ENCODE results near the gene BNIP5. TPM values are rescaled to one million over a fixed set of nuclear protein-coding genes. Genes with fewer than 3 reads are reported as not detected.

The BNIP5 gene, protein sequence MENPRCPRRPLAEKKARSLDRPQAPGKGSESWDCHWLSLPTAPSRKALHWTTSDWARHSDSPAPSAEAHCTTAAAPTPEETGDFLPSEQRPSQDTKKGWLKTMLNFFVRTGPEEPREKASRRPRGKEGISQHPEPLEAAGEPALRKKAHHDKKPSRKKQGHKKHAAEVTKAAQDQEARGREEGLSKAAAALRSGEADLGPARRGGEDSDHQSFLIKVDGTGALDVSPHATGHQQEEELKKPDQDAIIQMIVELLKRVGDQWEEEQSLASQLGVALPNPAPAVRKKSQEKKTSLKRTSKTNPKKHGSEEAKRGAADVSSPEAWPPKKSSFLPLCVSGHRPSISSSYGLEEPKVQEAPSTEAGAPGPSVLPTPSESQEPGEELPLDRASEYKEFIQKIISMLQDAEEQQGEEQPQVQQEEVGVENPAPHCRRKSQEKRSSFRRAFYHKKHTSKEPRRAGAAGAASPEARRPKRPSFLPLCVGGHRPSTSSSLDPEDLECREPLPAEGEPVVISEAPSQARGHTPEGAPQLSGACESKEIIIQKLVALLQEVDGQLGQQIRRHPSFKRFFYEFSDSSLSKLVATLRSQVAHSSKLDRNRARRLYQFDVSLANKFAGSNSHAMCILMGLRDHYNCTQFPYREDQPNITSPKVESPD
- under 1 TPM; 0.10 to 0.18 (median 0.11) TPM for polyA plus RNA-seq (ENCODE audit: insufficient read length in 3 of 3)
- long read RNA-seq, donor 1, result 0 reads
- long read RNA-seq, donor 2, result 0 reads
- long read RNA-seq, donor 3, result 0 reads
- long read RNA-seq, donor 4, result 0 reads
- long read RNA-seq, donor 5, result 0 reads
- long read RNA-seq, donor 6, result 0 reads
- long read RNA-seq, donor 7, result 0 reads
- long read RNA-seq, donor 8, result 0 reads
- long read RNA-seq, donor 9, result 0 reads
- long read RNA-seq, donor 10, result 0 reads
- long read RNA-seq, donor 11, result 0 reads
- long read RNA-seq, donor 12, result 0 reads
- long read RNA-seq, donor 13, result 0 reads
- long read RNA-seq, donor 14, result 0 reads
- long read RNA-seq, donor 15, result 0 reads
- long read RNA-seq, donor 16, result 0 reads

DNA sequence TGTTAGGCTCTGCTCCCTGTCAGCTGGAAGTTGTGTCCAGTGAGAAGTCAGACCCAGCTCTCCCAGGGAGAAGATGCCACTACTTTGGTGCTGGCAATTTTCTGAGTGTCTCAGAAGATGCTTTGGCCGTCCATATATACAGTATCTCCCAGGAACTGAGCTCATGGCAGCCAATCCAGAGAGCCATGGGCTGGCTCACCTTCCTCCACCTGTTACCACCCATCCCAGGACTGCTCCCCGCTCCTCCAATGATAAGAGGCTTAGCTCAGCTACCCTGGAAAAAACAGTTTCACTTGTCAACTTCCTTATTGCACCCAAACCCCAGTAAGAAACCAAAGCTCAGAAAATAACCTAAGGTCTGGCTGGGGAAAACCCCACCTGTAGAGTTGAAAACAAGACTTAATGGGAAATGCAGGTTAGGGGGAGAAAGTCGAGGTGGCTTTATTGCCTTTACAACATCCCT is at the start of gene BNIP5:
Gene BNIP5, minus strand, starts transcription at position 110 of the 463 bp plus-strand sequence. CDS start 6,198 bp downstream, outside the sequence.
- DNase-seq (ENCODE audit: extremely low read depth in 1 of 11, low read depth in 9 of 11, low spot score in 4 of 11), result no peak

DNA sequence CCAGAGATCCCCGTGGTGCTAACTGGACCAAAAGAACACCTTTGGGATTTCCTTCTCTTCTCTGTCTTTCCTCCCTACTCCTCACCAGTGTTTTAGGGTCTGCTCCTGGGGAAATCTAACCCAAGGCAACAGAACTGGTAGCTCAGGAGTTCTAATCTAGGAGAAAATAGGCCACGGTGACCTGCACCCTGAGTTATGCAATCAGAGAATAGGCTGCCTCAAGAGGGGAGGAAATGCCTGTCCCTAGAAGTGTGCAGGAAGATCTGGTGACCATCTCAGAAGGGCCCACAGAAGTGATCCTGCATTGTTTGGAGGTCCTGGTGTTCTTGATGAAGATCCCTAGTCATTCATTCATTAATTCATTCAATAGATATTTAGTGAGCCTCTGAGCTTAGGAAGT is 47.4 kb upstream of the BNIP5 start:
- no peak for DNase-seq (ENCODE audit: extremely low read depth in 1 of 11, low read depth in 9 of 11, low spot score in 4 of 11)

DNA sequence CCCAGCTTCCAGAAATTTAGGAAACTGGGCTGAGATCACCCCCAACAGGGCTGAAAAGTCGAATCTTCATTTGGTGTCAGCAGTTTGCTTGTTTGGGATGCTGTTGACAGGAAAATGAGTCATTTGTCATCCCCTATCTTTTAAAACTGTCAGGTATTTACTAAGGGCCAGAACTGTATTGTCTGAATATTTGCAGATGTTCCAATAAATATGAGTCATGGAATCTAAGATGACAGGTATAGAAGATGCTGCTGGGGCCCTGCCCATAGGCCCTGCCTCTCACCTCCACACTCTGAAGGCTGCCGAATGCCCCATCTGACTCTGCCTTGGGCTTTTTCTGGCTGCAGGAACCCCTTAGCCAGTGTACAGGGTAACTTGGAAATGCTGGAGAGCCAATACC is 46.9 kb upstream of the BNIP5 start:
- DNase-seq (ENCODE audit: extremely low read depth in 1 of 11, low read depth in 9 of 11, low spot score in 4 of 11), result no peak

DNA sequence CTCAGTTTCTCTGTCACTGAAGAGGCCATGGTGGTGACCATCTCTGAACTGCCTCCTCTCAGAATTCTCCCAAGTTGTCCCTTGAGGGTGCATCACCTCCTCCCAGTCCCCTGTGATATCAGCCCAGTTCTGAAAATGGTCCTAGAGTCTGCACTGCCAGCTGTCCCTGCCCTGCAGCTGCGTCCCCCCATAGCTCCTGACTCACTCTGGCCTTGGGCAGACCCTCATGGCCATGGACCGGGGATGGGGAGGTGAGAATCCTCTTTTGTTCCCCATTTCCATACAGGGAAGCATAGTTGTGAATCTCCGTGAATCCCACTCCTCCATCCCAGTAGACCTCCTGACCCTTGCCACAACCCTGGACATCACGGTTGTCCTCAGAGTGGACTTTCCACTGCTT is 46.3 kb upstream of the BNIP5 start:
- no peak for DNase-seq (ENCODE audit: extremely low read depth in 1 of 11, low read depth in 9 of 11, low spot score in 4 of 11)

DNA sequence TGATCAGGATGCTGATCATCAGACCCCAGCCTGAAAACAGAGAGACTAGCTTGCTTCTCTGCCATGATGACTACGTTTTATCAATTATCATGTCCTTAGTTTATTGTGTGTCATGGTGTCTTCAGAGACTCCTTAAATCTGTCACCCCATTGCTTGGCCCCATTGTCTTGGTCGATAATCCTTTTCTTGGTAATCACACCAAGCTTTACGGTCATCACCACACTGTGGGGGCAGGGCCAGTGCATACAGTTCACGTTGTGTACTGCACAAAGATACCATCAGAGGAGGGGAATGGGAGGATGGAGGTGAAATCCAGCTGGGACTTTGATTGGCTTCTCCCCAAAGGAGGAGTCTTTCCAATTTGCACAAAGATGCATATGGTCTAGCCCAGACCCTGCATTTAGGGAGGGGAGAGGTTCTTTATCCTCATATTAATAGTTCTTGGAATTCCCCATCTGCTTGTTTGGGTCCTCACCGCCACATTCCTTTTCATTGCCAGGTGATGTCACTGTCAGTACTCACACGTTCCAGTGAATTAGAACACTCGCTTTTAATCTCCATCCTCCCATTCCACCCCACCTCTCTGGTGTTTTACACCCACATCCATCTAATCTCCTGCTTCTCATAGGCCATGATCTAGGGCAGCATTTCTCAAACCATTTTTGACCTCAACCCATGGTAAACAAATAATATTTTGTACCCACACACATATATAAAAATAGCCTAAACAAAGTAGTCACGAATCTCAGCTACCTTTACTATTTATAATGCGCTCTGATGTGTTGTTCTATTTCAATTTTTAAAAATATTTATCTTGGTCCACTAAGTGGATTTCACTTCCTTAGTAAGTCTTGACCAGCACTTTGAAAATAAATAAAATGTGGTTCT is 45.1 kb upstream of the BNIP5 start:
- DNase-seq (ENCODE audit: extremely low read depth in 1 of 11, low read depth in 9 of 11, low spot score in 4 of 11), result no peak

DNA sequence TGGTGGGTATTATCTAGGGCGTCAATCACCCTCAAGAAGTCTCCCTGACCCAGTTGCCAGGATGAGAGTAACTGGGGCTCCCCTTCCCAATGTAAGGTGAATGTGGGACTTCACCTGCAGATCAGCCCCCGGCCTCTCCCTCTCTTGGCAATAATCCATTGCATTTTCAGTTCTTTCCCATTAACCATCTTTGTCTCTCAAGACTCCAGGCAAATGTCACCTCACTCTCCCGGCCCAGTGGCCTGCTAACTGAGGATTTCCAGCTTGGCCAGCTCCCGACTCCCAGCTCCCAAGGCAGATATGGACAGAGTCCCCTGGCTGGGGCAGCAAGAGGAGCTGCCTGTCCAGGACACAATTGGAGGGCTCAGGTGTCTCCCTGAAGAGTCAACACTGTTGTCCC is 43.5 kb upstream of the BNIP5 start:
- no peak for DNase-seq (ENCODE audit: extremely low read depth in 1 of 11, low read depth in 9 of 11, low spot score in 4 of 11)

DNA sequence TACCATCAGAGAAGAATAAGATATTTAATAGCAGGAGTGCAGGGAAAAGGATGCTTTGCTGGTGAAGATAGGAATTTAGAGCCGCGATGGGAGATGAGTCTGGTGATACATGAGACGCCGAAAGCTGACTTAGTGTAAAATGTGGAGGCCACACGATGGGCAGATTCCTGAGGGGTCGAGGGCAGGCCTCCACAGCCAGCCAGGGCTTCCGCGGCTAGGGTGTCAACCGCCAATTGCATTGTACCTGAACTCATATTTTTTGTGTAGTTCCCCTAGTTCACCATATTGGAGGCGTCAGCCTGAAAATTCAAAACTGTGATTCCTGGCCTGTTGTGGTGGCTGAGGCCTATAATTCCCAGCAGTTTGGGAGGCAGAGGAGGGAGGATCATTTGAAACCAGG is 42.2 kb upstream of the BNIP5 start:
- DNase-seq (ENCODE audit: extremely low read depth in 1 of 11, low read depth in 9 of 11, low spot score in 4 of 11), result no peak

DNA sequence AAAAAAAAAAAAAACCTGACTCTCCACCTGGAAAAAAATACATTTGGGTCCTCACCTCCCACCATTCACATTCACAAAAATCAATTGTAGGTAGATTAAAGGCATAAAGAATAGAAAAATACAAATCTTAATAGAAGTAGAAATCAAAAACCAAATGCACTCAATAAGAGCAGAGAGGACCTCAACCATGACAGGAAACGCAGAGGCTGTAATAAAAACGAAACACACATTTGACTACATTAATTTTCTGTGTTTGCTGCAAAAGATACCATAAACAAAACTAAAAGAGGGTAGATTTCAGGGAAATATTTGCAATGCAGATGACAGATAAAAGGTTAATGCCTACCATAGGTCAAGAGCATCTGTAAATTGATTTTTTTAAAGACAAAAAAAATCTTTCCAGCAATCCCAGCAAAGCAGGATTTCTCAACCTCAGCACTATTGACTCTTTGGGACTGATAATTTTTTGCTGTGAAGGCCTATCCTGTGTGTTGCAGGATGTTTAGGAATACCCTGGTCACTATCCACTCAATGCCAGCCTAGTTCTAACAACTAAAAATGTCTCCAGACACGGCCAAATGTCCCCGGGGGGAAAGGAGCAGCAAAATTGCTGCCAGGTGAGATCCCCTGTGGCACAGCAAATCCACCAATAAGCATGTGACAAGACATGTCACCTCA is 41.7 kb upstream of the BNIP5 start:
- DNase-seq (ENCODE audit: extremely low read depth in 1 of 11, low read depth in 9 of 11, low spot score in 4 of 11), result no peak

DNA sequence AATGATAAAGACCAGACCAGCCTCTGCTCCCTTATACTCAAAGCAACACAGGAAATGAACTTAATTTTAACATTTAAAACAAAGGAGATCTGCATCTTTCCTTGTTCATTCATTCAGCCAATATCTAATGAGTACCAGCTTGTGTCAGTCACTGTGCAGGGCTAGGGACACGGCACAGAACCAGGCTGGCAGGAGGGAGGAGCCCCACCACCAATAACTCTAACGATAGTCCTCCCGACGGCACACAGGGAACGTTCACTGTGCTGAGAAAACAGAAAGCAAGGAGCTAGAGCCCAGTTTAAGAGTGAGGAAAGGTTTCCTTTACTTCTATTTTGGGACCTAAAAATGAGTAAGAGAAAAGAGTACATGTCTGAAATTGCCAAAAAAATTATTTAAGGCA is 40.9 kb upstream of the BNIP5 start:
- DNase-seq (ENCODE audit: extremely low read depth in 1 of 11, low read depth in 9 of 11, low spot score in 4 of 11), result no peak

DNA sequence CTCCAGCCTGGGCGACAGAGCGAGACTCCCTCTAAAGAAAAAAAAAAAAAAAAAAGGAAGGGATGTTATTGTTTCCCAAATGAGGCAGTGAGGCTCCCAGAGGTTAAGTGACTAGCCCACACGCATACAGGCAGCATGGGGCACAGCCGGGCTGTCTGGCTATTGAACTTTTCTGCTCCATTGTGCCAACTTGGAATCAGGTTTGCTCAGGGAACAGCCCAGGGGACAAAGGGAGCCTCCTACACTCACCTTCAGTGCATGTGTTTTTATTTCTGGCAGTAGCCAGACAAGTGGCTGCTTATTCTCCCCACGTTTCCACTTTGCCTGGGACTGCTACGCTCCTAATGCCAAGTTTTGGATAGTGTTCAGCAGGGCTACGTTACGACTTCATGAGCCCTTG is 40.1 kb upstream of the BNIP5 start:
- no peak for DNase-seq (ENCODE audit: extremely low read depth in 1 of 11, low read depth in 9 of 11, low spot score in 4 of 11)

DNA sequence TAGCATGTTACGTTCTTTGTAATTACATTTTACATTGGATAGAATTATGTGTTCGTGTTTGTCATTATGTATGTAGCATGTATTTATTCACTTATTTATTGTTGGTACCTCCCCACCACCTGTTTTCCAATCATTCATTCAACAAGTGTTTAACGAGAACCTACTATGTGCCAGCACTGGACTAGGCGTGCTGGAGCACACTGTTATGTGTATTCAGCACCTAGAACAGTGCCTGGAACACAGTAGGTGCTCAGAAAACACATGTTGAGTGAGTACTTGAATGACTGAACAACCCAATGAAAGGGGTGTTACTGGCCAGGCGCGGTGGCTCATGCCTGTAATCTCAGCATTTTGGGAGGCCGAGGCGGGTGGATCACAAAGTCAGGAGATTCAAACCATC is 39.5 kb upstream of the BNIP5 start:
- DNase-seq (ENCODE audit: extremely low read depth in 1 of 11, low read depth in 9 of 11, low spot score in 4 of 11), result no peak

DNA sequence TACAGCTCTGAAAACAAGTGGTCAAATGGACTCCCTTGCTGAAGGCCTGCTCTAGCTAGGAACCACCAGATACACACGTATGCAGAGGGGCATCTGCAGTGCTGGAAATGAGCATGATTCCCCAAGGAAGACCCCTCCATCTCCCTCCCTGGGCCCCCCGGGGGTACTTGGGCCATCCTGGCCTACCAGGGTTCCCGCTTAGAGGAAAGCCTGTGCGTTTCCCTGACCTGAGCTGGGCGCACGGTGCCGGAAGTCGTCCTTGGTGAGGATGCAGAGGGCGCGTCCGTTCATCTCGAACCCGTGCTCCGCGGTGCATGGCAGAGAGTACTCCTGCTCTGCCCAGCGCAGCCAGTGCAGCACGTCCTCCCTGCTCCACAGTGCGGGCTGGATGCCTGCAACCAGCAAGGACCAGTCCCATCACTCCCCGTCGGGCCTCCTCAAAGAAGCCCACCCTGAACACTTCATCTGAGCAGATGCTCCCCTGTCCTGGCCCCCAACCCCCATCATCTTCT is 39.0 kb upstream of the BNIP5 start:
- DNase-seq (ENCODE audit: extremely low read depth in 1 of 11, low read depth in 9 of 11, low spot score in 4 of 11), result no peak

DNA sequence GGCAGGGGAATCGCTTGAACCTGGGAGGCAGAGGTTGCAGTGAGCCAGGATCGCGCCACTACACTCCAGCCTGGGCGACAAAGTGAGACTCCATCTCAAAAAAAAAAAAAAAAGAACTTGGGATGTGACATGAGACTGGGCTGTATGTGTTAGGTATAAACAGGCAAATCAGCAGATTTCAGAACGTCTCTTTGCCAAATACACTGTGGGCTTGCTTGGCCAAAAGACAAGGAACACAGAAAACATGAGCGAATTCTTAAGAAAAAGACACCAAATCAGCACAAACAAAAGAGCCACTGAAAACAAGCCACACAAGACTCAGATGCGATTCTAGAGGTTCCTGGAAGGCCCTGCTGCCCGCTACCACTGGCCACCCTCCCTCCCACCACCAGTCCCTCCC is 38.3 kb upstream of the BNIP5 start:
- no peak for DNase-seq (ENCODE audit: extremely low read depth in 1 of 11, low read depth in 9 of 11, low spot score in 4 of 11)

DNA sequence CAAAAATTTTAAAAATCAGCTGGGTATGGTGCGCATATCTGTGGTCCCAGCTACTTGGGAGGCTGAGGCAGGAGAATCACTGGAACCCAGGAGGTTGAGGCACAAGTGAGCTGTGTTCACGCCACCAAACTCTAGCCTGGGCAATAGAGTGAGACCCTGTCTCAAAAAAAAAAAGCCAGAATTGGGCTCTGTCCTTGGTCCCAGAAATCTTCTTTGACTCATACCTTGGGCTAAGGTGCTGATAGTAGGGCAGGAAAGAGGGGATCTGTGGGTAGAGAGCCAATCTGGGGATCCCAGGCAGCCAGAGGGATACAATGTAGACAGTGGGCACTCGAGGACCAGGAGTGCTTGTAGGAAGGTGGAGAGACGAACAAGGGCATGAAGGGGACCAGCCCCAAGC is 37.5 kb upstream of the BNIP5 start:
- no peak for DNase-seq (ENCODE audit: extremely low read depth in 1 of 11, low read depth in 9 of 11, low spot score in 4 of 11)

DNA sequence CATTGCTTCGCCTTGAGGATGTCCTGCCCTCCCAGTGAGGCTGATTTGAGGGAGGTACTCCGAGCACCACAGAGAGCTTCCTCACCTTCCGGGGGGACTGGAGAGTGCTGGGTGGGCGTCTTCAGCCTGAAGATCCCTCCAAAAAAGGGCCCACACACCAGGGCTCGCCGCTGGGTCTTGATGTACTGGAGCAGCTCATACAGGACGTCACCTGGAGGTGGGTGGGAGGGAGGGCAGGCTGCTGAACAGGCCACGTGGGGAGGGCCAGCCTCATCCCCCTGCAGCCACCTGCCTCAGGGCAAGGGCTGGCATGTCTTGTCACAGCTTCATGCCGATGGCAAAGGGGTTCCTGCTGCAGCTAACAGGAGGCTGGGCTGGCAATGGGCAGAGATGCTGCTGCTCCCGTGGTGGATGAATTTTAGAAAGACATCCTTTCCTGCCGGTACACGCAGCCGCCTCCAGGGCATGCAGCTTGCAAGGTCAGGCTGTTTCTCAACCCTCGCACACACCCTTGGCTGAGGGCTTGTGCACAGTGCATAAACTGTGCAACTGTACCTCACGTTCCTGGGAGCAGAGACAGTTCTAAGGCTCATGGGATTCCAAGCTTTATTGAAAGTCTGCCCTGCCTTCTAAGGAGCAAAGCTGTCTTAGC is 36.8 kb upstream of the BNIP5 start:
- DNase-seq (ENCODE audit: extremely low read depth in 1 of 11, low read depth in 9 of 11, low spot score in 4 of 11), result no peak

DNA sequence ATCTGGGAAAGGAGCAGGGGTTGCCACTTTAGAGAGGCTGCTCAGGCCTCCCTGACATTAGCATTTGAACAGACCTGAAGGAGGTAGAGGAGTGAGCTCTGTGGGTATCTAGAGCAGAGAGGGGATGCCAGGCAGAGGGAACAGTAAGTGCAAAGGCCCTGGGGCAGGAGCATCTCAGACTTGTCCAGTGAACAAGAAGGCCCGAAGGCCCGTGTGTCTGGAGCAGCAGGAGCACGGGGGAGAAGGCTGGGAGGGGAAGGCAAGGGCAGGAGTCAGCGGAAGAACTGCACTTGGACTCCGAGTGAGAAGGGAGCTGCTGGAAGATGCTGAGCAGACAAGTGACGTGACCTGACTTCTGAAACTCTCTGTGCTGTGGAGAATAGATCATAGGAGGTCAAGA is 35.4 kb upstream of the BNIP5 start:
- DNase-seq (ENCODE audit: extremely low read depth in 1 of 11, low read depth in 9 of 11, low spot score in 4 of 11), result no peak

DNA sequence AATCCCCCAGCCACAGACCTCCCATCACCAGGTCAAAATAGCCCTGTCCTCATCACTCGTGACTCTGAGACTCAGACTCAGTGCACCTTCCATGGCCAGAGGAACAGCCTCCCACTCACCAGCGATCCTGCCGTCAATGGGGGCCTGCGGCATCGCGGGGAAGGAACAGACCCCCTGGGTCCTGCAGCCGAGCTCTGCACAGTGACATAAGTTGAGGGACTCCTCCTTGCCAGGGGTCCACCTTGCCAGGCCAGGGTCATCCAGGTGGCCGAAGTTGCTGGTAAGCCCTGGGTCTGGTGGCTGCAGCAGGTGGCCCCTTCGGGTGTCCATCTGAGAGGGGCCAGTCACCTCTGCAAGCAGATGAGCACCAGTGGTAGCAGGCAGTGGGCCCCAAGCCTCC is 34.5 kb upstream of the BNIP5 start:
- no peak for DNase-seq (ENCODE audit: extremely low read depth in 1 of 11, low read depth in 9 of 11, low spot score in 4 of 11)

DNA sequence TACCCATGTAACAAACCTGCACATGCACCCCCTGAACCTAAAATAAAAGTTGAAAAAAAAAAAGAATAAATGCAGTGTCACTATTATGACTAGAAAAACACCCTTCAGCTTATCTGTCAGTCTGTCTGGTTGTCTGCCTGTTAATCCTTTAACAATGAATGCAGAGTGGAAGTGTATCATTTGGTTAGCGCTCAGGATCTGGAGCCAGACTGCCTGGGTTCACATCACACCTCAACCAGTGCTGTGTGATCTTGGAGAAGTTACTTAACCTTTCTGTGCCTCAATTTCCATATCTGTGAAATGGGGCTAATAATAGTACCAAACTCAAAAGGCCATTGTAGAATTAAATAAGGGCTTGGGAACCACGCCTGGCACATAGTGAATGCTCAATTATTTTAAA is 34.0 kb upstream of the BNIP5 start:
- DNase-seq (ENCODE audit: extremely low read depth in 1 of 11, low read depth in 9 of 11, low spot score in 4 of 11), result no peak
